ENCODE measurements around the gene UCP3.

The UCP3 gene

GRCh38 chr11:74001822-74002286 lies 7.0 kb downstream of the UCP3 start:
- Histone ChIP-seq H4K20me1 (ENCODE audit: insufficient read depth, low read length) (no peaks in the 10 kb centered on the region), H3K9ac (ENCODE audit: low read depth, low read length) (no peak overlapping the region), H3K36me3 (ENCODE audit: insufficient read depth, low read length) (no peaks in the 10 kb centered on the region), H3K27ac (ENCODE audit: low read length) (no peak overlapping the region), H3K79me2 (ENCODE audit: insufficient read depth, low read length) (no peaks in the 10 kb centered on the region), H3K4me3 (ENCODE audit: low read depth in 1 of 2, low read length in 2 of 2) (no peak overlapping the region), H3K4me1 (ENCODE audit: insufficient read depth, low read length) (no peaks in the 10 kb centered on the region), H3K4me2 (ENCODE audit: insufficient read depth, low read length) (no peak overlapping the region), H2AFZ (ENCODE audit: low read depth, low read length) (no peak overlapping the region), H3K27me3 (ENCODE audit: insufficient read depth, low read length, poor library complexity) (no peaks in the 10 kb centered on the region), H3K9me3 (ENCODE audit: insufficient read depth, low read length, severe bottlenecking) (no peaks in the 10 kb centered on the region)
- no peak for TF ChIP-seq EZH2 (IDR thresholded peaks at IDR 0.05; ENCODE audit: borderline replicate concordance, low read depth, low read length, severe bottlenecking)
- no peak for TF ChIP-seq CTCF (IDR thresholded peaks at IDR 0.05; ENCODE audit: borderline replicate concordance, extremely low read depth, low read length, poor library complexity, severe bottlenecking)
- ATAC-seq (ENCODE audit: insufficient read depth, low read depth) (no peak), DNase-seq (no peak)

- TF ChIP-seq EZH2 (IDR thresholded peaks at IDR 0.05; ENCODE audit: borderline replicate concordance, low read depth, low read length, severe bottlenecking) (no peak), CTCF (IDR thresholded peaks at IDR 0.05; ENCODE audit: borderline replicate concordance, extremely low read depth, low read length, poor library complexity, severe bottlenecking) (no peak)
- Histone ChIP-seq H2AFZ (ENCODE audit: low read depth, low read length) (no peak overlapping the region), H3K27me3 (ENCODE audit: insufficient read depth, low read length, poor library complexity) (no peaks in the 10 kb centered on the region), H3K79me2 (ENCODE audit: insufficient read depth, low read length) (no peaks in the 10 kb centered on the region), H3K9ac (ENCODE audit: low read depth, low read length) (no peak overlapping the region), H3K4me3 (ENCODE audit: low read depth in 1 of 2, low read length in 2 of 2) (no peak overlapping the region), H4K20me1 (ENCODE audit: insufficient read depth, low read length) (no peaks in the 10 kb centered on the region), H3K36me3 (ENCODE audit: insufficient read depth, low read length) (no peaks in the 10 kb centered on the region), H3K4me1 (ENCODE audit: insufficient read depth, low read length) (peaks cover 8% of the 10 kb centered on the region), H3K27ac (ENCODE audit: low read length) (no peak overlapping the region), H3K9me3 (ENCODE audit: insufficient read depth, low read length, severe bottlenecking) (no peaks in the 10 kb centered on the region), H3K4me2 (ENCODE audit: insufficient read depth, low read length) (no peak overlapping the region)
- DNase-seq (no peak), ATAC-seq (ENCODE audit: insufficient read depth, low read depth) (no peak)
These were observed 8.4 kb downstream of the UCP3 start for GRCh38 chr11:74000307-74001133.

GRCh38 chr11:73999581-74000306 lies 9.1 kb downstream of the UCP3 start:
- no peak for ATAC-seq (ENCODE audit: insufficient read depth, low read depth)

More at GRCh38 chr11:73999581-74000306, 9.1 kb downstream of the UCP3 start:
- H3K36me3 ChIP-seq (ENCODE audit: insufficient read depth, low read length): no peaks in the 10 kb centered on the region
- no peaks in the 10 kb centered on the region for H3K79me2 ChIP-seq (ENCODE audit: insufficient read depth, low read length)
- no peak overlapping the region for H2AFZ ChIP-seq (ENCODE audit: low read depth, low read length)
- TF ChIP-seq EZH2 (IDR thresholded peaks at IDR 0.05; ENCODE audit: borderline replicate concordance, low read depth, low read length, severe bottlenecking) (no peak), CTCF (IDR thresholded peaks at IDR 0.05; ENCODE audit: borderline replicate concordance, extremely low read depth, low read length, poor library complexity, severe bottlenecking) (no peak)
- no peak overlapping the region for H3K9ac ChIP-seq (ENCODE audit: low read depth, low read length)
- H3K4me3 ChIP-seq (ENCODE audit: low read depth in 1 of 2, low read length in 2 of 2): no peak overlapping the region
- H3K9me3 ChIP-seq (ENCODE audit: insufficient read depth, low read length, severe bottlenecking): no peaks in the 10 kb centered on the region
- H4K20me1 ChIP-seq (ENCODE audit: insufficient read depth, low read length): no peaks in the 10 kb centered on the region
- H3K27me3 ChIP-seq (ENCODE audit: insufficient read depth, low read length, poor library complexity): no peaks in the 10 kb centered on the region
- no peak for DNase-seq
- H3K4me1 ChIP-seq (ENCODE audit: insufficient read depth, low read length): peaks cover 16% of the 10 kb centered on the region
- H3K27ac ChIP-seq (ENCODE audit: low read length): no peak overlapping the region
- H3K4me2 ChIP-seq (ENCODE audit: insufficient read depth, low read length): no peak overlapping the region
